Ascending aorta (tissue), 2 donors: ENCODE measurements around the gene CYP4A22. TPM values are rescaled to one million over a fixed set of nuclear protein-coding genes. Genes with fewer than 3 reads are reported as not detected.
"Not testable (repeated sequence)": the region's sequence is repeated elsewhere in the genome, so short reads cannot be mapped to it uniquely, and the experiment has no call there.

ENCODE experiments used
- DNase-seq, 2 donors: peaks; one replicate each; pipeline ENCODE4 v3.0.0-alpha.2; 2019; ENCODE audit warnings: low spot score in 2 of 2
- H3K27ac ChIP-seq, 2 donors: fragments of 200-600 bp; sonication (generic); one replicate each; pipeline ENCODE4 v1.5.1; 2016 to 2017; ENCODE audit warnings: mild to moderate bottlenecking in 1 of 2
- H3K27me3 ChIP-seq: fragments of 200-600 bp; sonication (generic); one replicate; pipeline ENCODE4 v1.5.1; 2017
- H3K36me3 ChIP-seq, 2 donors: fragments of 200-600 bp; sonication (generic); one replicate each; pipeline ENCODE4 v1.5.1; 2016
- H3K4me1 ChIP-seq, 2 donors: fragments of 200-600 bp; sonication (generic); one replicate each; pipeline ENCODE4 v1.5.1; 2016 to 2017; ENCODE audit warnings: mild to moderate bottlenecking in 1 of 2
- H3K4me3 ChIP-seq, 2 donors: fragments of 200-600 bp; sonication (generic); one replicate each; pipeline ENCODE4 v1.5.1; 2016 to 2017; ENCODE audit warnings: mild to moderate bottlenecking in 1 of 2
- H3K9me3 ChIP-seq, 2 donors: fragments of 200-600 bp; sonication (generic); one replicate each; pipeline ENCODE4 v1.5.1; 2016
- intact Hi-C: fragments of 100-400 bp; cut with DNase I; formaldehyde crosslinking; loops from one replicate; pipeline ENCODE4 v1.15.1; 2023
- total RNA-seq: library from RNA; depleted of rRNA; stranded (reverse); fragments of >200 nt; gene quantifications from one replicate; pipeline ENCODE4 v1.1.0, GENCODE V29; 2016
- TF ChIP-seq, protein P1 (sequence below), 3 experiments: fragments of 200-600 bp in 2 of 3; fragments of 450-650 bp in 1 of 3; sonication (generic) in 2 of 3; IDR thresholded peaks; one replicate each; pipeline ENCODE4 v1.5.1; 2016 to 2019; ENCODE audit warnings: antibody characterized with exemption in 3 of 3, mild to moderate bottlenecking in 1 of 3, moderate library complexity in 1 of 3

CYP4A22 gene
- total RNA-seq, 1 donor from 2014 or later: not detected

DNA sequence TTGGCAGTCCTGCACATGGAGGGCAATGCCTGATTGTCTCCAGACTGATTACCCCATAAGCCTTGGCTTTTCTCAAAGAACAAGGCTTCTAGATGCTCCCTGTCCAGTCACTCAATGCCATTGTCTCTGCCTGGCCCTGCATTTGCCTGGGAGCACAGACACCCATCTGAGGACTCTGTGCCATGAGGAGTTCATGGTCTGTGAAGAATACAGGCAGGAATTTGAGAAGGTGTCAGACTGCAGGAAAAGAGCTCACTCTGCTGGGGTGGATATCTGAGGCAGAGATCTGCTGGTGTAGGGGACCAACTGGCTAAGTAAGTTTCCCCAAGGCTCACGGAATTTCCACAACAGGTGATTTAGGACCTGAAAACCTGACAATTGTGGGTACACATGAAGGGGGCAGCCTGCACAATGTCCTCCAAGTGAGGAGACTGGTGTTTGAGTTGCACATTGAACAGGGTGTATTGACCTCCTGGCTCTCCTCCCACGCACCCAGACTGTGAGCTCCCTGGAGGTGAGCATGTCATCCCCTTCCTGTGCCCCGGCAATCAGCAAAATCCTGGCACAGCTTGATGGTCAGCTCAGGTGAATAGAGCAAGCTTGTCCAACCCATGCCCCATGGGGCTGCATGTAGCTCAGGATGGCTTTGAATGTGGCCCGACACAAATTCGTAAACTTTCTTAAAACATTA lies 829 bp downstream of the CYP4A22 start:
- no peaks in the 10 kb centered on the region for H3K9me3 ChIP-seq
- no peak for DNase-seq
- no peak overlapping the region for H3K27ac ChIP-seq
- intact Hi-C loops: no loop called here
- no peaks in the 10 kb centered on the region for H3K4me1 ChIP-seq
- H3K27me3 ChIP-seq: no peaks in the 10 kb centered on the region
- H3K36me3 ChIP-seq: no peaks in the 10 kb centered on the region
- H3K4me3 ChIP-seq: no peak overlapping the region
- TF ChIP-seq, protein P1, sequence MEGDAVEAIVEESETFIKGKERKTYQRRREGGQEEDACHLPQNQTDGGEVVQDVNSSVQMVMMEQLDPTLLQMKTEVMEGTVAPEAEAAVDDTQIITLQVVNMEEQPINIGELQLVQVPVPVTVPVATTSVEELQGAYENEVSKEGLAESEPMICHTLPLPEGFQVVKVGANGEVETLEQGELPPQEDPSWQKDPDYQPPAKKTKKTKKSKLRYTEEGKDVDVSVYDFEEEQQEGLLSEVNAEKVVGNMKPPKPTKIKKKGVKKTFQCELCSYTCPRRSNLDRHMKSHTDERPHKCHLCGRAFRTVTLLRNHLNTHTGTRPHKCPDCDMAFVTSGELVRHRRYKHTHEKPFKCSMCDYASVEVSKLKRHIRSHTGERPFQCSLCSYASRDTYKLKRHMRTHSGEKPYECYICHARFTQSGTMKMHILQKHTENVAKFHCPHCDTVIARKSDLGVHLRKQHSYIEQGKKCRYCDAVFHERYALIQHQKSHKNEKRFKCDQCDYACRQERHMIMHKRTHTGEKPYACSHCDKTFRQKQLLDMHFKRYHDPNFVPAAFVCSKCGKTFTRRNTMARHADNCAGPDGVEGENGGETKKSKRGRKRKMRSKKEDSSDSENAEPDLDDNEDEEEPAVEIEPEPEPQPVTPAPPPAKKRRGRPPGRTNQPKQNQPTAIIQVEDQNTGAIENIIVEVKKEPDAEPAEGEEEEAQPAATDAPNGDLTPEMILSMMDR (IDR thresholded peaks at IDR 0.05): no peak

DNA sequence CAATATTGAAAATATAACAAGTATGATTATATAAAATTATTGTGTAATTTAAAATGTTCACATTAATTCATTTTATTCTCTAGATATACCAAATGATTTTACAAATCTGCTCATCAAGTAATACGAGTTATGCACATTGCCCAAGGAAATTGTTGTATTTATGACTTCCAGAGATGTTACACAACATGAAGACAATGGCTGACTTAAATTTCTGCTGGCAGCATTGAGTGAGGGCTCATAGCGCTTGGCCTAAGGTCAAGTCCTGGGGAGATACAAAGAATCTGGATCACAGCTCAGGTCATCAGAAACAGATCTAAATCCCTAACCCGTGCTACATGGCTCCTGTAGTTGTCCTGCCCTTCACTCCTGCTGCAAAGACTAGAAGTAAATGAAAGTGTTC lies 3.1 kb downstream of the CYP4A22 start:
- intact Hi-C loops, DNase-seq, H3K27me3 ChIP-seq, H3K4me3 ChIP-seq, H3K36me3 ChIP-seq, H3K9me3 ChIP-seq, H3K4me1 ChIP-seq, H3K27ac ChIP-seq: not testable (repeated sequence)

DNA sequence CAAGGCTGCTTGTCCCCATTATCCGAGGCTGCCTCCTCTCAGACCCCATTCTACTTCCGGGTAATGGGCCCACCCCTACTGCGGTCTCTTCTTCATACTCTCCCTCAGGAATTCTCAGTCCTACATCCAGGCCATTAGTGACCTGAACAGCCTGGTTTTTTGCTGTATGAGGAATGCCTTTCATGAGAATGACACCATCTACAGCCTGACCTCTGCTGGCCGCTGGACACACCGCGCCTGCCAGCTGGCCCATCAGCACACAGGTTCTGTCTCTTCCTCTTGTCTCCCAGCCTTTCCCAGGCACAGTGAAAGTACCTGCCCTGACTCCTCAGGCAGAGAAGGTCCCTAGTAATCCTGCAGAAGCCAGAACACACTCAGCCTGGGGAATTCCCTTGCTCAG lies 6.4 kb downstream of the CYP4A22 start:
- intact Hi-C loops, H3K27me3 ChIP-seq, DNase-seq: not testable (repeated sequence)

DNA sequence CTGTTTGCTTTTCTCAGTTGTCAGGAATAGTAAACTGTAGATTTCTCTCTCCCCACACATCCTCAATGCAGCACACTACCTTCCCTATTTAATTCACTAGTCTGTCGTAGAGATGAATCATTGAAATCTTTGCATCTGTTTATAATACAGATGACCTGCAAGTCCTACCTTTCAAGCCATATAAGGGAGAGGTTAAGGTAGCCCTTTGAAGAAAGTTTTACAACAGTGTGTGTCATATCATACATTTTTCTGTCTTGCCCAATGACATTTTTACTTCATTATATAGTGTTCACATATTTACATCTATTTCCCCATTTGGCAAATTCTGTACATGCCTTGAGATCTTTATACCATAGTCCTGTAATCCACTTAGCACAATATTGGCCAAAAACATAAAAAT lies 9.3 kb downstream of the CYP4A22 start:
- H3K4me1 ChIP-seq, H3K27me3 ChIP-seq, DNase-seq, H3K36me3 ChIP-seq, H3K9me3 ChIP-seq, H3K4me3 ChIP-seq, intact Hi-C loops, H3K27ac ChIP-seq: not testable (repeated sequence)

More for the DNA sequence above, 6.4 kb downstream of the CYP4A22 start:
- not testable (repeated sequence) for H3K4me3 ChIP-seq, H3K36me3 ChIP-seq, H3K4me1 ChIP-seq, H3K27ac ChIP-seq, H3K9me3 ChIP-seq

DNA sequence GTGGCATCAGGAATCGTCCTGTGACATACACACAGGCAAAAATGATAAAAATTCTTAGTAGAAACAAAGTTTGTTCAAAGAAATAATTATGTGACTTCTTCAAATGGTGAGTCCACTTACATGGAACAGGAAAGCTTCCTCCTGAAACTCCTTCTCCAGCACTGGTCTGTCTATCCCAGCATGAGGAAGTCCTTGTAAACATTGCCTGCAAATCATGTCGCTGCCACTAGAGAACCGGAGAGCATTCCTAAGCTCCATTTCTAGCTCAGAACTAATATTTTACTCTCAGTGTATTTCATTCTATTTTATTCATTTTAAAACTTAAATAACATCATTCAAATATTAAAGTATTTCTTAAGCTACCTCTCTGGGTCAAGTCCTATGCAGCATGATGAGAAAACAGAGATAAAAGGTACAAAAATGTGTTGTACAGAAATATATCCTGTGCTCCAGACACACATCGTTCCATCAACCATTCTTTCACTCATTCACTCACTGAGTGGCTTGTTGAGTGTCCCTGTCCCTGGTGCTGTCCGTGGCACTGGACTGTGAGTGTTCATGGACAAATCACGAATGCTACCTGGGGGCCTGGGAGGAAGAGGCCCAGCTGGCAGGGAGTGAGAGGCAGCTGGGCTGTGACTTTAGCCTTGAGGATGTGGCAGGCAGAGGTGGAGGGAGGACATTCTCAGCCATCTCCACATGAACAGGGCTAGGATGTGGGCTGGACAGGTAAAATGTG lies 10.0 kb downstream of the CYP4A22 start:
- no peak for DNase-seq
- no peak overlapping the region for H3K4me3 ChIP-seq
- H3K27me3 ChIP-seq: no peaks in the 10 kb centered on the region
- H3K4me1 ChIP-seq: no peaks in the 10 kb centered on the region
- H3K9me3 ChIP-seq: no peaks in the 10 kb centered on the region
- intact Hi-C loops: no loop called here
- no peaks in the 10 kb centered on the region for H3K36me3 ChIP-seq
- H3K27ac ChIP-seq: no peak overlapping the region
- TF ChIP-seq, protein P1 (IDR thresholded peaks at IDR 0.05): no peak

DNA sequence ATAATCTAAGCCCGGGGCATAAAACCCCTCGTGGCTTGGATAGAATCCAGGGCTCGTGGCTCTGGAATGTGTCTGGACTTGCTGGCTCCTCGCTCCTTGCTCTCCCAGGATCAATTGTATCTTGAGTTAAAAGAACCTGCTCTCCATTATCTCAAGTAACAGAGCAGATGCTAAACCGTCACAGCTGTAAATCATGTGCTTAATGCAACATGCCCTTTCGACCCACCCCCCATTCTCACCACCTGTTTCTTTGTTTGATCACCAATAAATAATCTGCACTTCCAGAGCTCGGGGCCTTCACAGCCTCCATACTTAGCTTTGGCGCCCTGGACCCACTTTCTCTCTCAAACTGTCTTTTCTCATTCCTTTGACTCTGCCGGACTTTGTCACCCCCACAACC lies 11.9 kb downstream of the CYP4A22 start:
- intact Hi-C loops, H3K36me3 ChIP-seq, H3K9me3 ChIP-seq, H3K4me3 ChIP-seq, H3K4me1 ChIP-seq, DNase-seq, H3K27me3 ChIP-seq, H3K27ac ChIP-seq: not testable (repeated sequence)

DNA sequence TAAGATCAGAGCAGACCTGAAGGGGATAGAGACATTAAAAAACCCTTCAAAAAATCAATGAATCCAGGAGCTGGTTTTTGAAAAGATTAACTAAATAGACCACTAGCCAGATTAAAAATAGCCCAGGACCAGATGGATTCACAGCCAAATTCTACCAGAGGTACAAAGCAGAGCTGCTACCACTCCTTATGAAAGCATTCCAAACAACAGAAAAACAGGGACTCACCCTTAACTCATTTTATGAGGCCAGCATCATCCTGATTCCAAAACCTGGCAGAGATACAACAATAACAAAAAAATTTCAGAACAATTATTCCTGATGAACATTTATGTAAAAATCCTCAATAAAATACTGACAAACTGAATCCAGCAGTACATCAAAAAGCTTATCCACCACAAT lies 19.2 kb downstream of the CYP4A22 start:
- H3K4me1 ChIP-seq, H3K36me3 ChIP-seq, H3K9me3 ChIP-seq, H3K27ac ChIP-seq, H3K4me3 ChIP-seq, DNase-seq, H3K27me3 ChIP-seq, intact Hi-C loops: not testable (repeated sequence)

DNA sequence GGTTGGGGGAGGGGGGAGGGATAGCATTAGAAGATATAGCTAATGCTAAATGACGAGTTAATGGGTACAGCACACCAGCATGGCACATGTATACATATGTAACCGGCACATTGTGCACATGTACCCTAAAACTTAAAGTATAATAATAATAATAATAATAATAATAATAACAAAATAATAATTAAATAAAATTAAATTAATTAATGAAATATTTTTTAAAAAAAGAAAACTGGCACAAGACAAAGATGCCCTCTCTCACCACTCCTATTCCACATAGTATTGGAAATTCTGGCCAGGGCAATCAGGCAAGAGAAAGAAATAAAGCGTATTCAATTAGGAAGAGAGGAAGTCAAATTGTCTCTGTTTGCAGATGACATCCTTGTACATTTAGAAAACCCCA lies 20.7 kb downstream of the CYP4A22 start:
- DNase-seq, H3K4me3 ChIP-seq: not testable (repeated sequence)

More for the DNA sequence above, 20.7 kb downstream of the CYP4A22 start:
- intact Hi-C loops, H3K4me1 ChIP-seq, H3K9me3 ChIP-seq, H3K27me3 ChIP-seq, H3K36me3 ChIP-seq, H3K27ac ChIP-seq: not testable (repeated sequence)
